Stimulated activated CD4-positive, alpha-beta T cell treated with anti-CD3 and anti-CD28 coated beads, Interleukin-1b, Interleukin-23, amount 100 ng/mL, for 24 hours (primary cell): ENCODE measurements around the gene DNAJA4.

Source experiments
- DNase-seq, 4 experiments: peaks; one replicate each; pipeline ENCODE4 v3.0.0-alpha.2; 2020; ENCODE audit warnings: low read depth in 4 of 4, low spot score in 1 of 4

Gene DNAJA4

DNA sequence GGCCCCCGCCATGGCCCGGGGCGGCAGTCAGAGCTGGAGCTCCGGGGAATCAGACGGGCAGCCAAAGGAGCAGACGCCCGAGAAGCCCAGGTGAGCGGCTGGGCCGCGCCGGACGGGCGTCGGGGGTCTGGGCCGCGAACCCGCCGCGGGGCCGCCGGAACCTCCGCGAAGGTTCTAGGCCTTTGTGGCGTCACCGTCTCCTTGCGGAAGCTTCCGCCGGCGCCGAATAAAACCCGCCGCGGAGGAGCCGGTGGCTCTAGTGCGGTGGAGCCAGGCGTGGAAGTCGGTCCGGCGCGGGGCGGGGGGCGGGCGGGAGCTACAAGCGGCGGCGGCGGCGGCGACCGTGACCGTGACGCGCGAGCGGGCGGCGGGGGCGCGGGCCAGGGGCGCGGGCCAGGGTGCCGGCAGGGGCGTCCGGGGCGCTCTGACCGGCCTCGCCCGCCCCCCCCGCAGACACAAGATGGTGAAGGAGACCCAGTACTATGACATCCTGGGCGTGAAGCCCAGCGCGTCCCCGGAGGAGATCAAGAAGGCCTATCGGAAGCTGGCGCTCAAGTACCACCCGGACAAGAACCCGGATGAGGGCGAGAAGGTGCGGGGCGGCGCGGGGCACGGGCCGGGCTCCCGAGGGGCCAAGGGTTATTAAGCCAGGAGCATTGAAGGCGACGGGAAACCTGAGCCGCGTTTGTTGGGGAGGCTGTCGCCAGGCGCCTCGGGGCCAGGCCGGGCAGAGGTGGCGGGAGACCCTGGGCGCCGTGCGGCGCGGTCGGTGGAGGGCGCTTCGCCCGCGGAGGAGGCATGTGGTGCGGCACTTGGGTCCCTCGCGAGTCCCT, at the start of gene DNAJA4:
Gene DNAJA4 (plus strand): TSS at position 259 of the 833 bp plus-strand sequence. CDS start 202 bp downstream, at position 461.
- DNase-seq = peak; percentile 18 to 29 (median 22)

DNA sequence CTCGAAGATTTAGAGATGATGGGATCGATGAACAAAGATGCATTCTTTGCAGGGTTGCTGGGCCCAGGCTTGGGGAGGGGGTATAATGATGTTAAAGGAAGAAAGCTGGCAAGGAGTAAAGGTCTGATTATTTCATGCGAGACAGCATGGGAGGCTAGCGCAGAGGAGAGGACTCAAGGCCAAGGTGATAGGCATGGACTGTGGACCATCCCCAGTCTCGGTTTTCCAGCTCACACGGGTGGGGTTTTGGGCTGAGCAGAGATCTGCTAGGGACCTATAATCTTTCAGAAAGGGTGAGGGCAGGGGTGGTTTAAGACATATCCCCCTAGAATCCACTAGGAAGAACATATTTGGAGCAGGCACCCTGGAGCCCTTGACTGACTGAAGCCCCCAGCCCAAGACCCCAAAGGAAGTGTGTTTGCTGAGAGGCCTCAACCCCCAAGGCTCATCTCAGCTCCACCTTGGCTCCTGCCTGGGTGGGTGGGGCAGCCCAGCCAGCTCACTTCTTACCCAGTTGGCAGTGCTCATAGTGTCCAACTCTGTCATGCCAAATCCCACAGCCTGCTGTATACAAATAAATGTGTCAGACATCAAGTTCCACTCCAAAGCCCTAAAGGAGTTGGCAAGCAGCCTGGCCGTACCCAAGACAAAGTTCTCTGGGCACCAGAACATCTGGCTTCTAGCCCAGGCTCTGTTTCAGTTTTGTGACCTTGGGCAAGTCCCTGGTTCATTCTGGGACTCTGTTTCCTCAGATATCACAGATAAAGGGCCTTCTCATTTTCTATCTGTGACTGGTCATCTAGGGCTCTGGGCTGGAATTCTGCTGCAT, 47.9 kb upstream of the DNAJA4 start:
- no peak for DNase-seq

DNA sequence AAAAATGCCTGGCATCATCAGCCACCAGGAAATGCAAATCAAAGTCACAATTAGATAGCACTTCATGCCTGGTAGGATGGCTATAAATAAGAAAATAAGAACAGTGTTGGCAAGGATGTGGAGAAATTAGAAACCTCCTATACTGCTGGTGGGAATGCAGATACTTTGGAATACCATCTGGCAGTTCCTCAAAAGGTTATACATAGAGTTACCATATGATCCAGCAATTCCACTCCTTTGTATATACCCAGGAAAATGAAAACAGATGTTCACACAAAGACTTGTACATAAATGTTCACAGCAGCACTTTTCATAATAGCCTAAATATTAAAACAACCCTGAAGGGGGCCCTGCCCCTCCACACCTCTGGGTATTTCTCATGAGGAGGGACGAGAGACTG, 43.6 kb upstream of the DNAJA4 start:
- no peak for DNase-seq

DNA sequence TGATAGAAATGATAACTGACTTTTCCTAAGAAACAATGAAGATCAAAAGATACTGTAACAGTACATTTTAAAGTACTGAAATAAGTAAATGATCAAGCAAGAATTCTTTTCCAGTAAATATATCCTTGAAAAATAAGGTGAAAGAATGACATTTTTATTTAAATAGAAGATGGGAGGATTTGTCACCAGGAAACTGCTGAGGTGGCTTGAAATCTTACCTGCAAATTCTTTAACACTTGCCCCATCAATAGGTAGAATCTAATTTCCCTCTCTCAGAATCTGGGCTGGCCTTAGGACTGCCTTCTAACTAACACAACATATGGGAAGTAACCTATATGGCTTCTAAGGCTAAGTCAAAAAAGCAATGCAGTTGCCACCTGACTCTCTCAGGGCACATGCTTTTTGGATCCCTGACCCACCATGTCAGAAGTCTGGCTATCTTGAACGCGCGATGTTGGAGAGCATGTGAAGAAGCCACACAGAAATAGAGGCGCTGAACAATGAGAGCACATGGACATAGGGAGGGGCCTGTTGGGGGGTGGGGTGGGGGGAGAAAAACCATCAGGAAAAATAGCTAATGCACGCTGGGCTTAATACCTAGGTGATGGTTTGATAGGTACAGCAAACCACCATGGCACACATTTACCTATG, 41.5 kb upstream of the DNAJA4 start:
- DNase-seq = no peak

DNA sequence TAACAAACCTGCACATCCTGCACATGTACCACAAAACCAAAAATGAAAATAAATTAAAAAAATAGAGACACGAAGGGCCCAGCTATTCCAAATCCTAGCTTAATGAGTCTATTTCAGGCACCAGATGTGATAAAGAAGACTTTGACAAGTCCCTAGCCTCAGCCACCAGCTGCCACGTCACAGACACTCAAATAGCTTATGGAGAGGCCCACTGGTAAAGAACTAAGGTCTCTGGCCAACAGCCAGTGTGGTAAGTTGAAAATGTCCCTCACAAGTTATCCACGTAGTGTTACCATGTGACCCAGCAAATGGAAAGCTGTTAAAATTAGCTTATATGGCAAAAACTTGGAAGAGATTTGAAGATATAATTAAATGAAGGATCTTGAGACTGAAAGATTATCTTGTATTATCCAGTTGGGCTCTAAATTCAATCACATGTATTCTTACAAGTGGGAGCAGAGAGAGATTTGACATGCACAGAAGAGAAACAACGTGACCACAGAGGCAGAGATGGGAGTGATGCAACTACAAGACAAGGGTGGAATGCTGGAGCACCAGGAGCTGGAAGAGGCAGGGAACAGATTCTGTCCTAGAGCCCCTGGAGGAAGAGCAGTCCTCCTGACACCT, 40.9 kb upstream of the DNAJA4 start:
- no peak for DNase-seq

DNA sequence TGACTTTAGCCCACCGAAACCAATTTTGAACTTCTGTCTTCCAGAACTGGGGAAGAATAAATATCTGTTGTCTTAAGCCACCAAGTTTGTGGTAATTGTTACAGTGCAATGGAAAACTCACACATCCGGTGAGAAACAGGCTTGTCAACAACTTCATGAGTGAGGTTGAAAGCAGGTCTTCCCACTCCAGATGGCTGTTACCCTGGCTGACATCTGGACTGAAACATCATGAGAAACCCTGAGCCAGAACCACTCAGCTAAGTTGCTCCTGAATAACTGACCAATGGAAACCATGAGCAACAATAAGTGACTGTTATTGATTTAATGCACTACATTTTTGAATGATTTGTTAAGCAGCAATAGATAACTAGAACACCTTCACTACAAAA, 40.3 kb upstream of the DNAJA4 start:
- DNase-seq = no peak

DNA sequence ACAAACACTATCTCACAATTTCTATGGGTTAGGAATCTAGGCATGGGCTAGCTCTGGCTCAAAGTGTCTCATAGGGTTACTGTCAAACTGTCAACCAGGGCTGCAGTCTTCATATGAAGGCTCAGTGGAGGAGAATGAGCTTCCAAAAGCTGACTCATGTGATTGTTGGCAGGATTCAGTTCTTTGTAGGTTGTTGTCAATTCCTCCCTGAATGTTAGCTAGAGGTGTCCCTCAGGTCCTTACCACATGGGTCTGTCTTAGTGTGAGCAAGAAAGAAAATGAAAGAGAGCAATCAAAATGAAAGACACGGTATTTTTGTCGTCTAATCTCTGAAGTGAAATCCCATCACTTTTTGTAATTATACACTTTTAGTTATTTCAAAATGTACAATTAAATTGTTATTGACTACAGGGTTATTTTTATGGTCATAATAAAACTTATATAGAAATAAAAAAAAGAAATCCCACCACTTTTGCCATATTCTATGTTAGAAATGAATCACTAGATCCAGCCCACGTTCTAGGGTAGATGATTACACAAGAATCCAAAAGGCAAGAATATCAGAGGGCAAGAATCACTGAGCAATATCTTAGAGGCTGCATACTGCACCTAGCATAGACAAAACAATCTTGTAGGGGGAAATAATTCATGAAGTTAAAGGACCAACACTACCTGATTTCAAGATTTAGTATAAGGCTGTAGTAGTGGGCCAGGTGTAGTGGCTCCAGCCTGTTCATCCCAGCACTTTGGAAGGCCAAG, 38.4 kb upstream of the DNAJA4 start:
- no peak for DNase-seq

DNA sequence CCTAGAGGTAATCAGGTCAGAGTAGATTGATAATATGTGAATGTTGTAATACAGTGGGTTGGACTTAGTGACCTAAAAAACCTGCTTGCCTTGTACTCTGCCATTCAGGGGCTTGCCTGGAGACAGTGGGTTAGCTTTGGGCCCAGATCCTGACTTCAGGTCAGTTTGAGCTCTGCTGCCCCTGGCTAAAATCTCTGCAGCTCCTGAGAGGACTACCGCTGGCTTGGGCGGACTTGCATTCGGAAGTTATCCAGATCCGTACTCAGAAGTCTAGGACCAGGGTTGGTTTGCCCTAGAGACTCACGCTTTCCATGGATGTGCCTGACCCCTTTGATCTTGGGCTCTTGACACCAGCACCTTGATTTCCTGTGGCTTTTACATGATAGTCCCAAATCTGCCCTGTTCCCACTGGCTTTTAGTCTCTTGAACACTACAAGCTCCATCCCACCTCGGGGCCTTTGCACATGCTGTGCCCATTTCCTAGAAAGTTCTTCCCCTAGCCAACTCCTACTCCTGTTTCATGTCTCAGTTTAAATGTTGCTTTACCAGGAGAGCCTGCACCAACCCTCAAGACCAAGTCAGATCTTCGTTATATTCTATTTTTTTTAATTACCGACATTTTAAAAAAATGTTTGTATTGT, 35.9 kb upstream of the DNAJA4 start:
- DNase-seq = no peak

DNA sequence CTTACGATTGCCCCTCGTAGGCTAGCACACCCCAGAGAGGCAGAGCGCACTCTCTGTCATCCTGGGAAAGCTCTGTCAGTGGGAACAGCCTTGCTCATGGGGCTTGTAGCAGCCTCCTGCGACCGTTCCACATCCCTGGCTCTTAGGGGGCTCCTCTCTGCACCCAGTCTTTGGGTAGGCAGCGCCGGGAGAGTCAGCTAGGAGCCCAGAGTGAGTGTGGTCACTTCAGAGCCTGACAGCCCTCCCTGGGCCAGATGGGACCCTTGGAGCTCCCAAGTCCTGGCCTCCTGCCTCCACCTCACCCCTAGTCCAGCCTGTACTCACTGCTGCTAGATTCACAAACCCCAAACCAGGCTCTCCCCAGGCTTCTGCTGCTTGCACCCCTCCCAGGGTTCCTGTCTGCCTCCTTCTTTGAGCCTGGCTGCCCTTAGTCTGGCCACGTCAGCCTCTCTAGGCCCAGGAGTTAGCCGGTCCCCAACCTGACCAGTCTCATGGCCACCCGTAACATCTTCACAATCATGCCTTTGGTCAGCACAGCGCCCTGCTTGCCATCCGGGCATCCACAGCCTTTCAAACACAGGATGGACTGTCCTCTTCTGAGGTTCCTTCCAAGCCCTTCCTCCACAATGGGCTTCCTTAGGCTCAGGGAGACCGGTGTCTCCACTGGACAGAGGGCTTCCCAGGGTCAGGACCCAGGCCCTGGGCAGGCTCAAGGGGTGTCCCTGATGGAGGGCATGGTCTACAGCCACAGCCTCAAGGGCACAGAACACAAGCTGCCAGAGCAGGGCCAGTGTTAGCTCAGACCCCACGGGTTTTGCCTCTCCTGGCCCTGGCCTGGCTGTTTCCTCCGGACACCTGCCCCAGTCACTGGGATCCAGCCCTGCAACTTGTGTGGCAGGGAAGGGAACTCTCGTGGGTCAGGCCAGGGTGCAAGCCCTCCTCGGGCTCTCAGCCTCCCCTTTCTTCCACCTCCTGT, 34.6 kb upstream of the DNAJA4 start:
- no peak for DNase-seq

DNA sequence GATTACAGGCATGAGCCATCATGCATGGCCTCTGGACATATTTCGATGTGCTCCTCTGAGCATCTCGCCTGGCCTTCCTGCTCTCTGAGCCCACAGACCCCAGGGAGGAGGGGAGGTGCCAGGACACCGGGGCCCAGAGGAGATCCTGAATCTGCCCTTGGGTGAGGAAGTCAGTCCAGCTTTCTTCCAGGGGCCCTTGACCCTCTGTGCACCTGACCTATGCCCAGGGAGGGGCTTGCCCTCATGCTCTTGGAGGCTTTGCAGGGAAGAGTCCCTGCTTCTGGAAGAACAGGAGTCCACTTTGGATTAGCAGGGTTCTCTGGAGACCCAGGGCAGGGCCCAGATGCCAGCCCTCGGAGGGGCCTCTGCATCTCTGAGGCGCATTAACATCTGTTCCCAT, 31.4 kb upstream of the DNAJA4 start:
- no peak for DNase-seq

DNA sequence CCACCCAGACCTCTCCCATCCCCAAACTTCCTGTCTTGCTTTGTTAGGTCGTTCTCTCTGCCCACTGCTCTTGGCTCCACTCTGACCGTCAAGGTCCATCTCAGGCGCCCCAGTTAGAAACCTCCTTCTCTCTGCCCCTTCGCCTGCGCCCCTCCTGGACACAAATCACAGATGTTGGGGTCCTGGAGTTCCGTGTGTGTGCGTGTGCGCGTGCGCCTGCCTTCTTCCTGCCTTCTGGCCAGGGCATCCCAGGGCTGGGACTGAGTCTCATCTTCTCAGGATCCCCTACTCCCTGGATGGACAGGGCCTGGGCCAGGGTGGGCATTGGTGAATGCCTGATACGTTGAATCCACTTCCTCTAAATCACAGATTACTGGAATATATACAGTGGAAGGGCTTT, 30.9 kb upstream of the DNAJA4 start:
- DNase-seq = no peak

DNA sequence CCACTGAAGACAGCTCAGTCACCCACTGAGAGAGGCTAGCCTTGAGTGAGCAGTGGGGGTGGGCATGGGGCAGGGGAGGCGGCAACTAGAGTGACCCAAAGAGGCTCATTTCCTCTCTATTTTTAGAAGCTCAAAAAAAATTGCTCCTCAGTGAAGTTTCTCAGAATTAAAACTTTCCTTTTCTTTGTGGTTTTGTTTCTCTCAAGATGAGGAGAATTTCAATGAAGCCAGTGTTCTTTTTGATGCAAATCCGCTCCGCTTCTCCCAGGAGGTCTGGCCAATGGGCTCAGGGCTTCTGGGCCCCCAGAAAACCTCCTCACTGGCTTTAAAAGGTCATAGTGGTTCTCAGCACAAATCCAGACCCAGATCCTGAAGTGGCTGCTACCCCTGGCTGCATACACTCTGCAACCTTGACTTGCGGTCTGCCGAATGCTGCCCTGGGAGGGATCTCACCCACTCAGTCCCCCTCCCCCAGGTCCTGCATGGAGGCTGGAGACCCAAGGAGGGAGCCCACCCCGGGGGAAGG, 29.8 kb upstream of the DNAJA4 start, which contains the start of gene ACSBG1:
Gene ACSBG1 (minus strand): TSS at position 51 of the 526 bp plus-strand sequence. CDS start 64 bp downstream, outside the sequence.
- DNase-seq = no peak

DNA sequence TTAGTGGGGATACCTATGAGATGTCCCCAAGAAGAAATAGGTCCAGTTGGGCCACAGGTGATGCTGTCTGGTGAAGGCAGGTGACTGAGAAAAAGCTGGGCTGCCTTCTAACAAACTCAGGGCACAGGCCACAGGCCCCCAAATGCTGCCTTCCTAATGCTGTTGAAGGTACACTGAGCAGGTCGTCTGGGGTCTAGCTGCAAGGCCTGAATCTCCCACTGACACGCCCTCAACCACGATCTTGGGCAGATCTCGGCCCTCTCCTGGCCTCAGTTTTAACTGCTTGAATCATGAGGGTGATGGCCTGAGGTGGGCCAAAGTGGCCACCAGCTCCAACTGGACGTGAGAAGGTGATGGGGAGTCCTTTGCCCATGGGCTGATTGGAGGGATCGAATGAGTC, 27.9 kb upstream of the DNAJA4 start:
- DNase-seq = no peak

DNA sequence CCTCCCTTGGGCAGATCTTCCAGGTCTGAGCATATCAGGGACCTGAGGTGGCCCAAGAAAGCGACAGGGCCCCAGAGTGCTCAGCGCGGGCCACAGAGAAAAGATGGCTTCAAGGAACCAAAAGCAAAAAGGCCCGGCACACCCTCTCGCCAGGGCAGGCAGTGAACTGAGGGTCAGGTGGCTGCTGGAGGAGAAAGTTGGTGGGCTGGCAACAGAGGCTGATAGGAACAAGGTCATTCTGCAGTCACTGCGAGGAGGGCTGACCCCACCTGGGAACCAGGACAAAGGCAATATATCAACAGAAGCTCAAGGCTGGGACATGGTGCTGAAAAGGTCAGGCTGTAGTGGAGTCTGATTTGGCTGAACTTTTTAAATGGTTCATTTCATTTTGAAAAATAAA, 27.2 kb upstream of the DNAJA4 start:
- DNase-seq = no peak

DNA sequence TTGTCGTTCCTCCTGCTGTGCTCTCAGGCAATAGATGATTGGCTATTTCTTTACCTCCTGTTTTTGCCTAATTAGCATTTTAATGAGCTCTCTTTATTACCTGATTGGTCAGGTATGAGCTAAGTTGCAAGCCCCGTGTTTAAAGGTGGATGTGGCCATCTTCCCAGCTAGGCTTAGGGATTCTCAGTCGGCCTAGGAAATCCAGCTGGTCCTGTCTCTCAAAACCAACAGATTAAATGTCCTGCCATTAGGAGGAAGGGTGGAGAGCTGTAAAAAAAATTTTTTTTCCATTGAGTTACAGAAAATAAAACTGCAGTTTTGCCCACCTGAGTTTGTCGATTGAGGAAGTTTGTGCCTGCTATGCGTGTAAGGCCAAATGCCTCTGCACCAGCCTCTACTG, 24.6 kb upstream of the DNAJA4 start:
- no peak for DNase-seq

DNA sequence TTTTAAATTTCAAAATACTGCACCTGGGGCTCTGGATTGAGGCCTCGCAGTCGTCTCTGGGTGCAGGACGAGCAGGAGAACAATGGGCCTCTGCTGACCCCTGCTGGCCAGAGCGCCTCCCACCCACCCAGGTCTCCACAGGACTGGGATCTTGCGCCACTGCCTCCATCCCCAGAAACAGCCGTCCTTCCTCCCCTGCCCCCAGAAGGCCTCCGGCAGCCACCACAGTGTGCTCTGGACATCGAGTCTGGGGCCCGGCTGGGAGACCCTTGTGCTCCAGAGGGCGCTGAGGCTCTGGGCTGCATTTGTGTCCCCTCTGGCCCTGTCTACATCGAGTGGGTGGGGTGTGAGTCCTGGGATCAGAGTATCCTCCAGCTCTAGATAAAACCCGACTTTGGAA, 23.3 kb upstream of the DNAJA4 start:
- DNase-seq = peak; percentile 67 to 84 (median 75)

DNA sequence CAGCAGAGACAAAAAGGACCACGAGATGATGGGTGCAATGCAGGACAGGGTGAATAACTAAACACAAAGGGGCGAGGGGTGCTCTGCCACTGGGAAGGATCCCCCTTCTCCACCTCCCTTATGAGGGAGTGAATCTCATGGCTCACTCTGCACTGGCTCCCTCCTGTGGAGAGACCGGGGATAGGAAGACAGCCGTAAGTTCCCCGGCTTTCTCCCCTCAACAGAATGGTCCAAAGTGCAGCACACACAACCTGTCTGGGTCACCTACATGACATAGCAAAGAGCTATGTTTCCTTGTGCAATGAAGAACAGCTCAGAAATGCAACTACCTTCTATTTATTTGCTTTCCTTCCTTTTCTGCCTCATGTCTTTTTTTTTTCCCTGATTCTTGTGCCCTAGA, 22.2 kb upstream of the DNAJA4 start:
- no peak for DNase-seq

DNA sequence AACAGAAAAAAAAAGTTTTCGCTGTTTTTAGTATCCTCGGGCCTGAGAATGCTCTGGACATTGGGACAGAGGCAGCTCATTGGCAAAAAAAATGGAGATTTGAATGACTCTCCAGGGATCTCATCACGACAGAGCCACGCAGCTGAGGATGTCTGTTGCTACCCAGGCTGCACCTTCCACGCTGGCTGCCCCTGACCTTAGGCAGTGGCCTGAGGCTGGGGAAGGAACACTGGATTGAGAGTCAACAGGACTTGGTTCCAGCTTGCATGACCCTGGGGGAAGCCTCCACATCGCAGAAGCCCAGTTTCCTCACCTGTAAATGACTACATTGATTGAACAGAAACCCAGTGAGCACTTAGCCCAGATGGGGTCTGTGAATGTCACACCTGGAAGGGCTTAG, 21.3 kb upstream of the DNAJA4 start:
- no peak for DNase-seq
